ENCODE measurements around the gene KIFC3.
"Not testable (repeated sequence)": the region's sequence is repeated elsewhere in the genome, so short reads cannot be mapped to it uniquely, and the experiment has no call there.

Gene KIFC3

DNA sequence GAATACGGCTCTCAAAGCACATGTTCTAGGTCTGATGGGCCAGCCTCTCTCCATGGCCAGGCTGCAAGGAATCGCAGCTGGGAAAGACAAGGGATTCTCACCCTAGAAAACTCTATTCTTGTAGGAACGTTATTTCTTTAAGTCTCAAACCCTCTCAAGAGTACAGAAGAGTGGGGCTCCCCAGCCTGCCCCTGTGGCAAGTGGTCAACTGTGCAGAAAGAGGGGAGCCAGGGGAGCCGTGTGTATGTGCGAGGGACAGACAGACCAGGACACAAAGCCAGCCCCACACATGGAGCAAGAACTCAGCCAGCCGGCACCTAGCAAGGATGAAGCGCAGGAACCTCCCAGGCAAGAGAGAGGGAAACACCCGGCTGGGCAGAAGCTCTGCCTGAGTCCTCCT lies 16.4 kb downstream of the KIFC3 start:
- DNase-seq (ENCODE audit: low spot score), result no peak

DNA sequence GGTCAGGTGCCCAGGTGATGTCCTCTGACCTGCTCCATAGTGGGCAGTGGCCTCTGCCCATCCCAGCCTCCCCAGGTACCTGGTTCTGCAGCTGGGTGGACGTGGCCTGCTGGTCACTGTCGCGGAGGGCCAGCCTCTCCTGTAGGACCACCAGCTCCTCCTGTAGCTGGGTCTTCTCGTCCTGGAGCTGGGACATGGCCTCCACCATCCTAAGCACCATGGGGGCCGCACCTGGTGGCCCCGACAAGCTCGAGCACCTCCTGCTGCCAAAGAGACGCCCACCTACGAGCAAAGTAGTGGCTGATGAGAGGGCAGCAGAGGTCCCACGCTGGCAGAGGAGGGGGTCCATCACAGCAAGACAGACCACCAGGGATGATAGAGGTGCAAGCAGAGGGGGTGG lies 16.9 kb downstream of the KIFC3 start:
- no peak for DNase-seq (ENCODE audit: low spot score)

DNA sequence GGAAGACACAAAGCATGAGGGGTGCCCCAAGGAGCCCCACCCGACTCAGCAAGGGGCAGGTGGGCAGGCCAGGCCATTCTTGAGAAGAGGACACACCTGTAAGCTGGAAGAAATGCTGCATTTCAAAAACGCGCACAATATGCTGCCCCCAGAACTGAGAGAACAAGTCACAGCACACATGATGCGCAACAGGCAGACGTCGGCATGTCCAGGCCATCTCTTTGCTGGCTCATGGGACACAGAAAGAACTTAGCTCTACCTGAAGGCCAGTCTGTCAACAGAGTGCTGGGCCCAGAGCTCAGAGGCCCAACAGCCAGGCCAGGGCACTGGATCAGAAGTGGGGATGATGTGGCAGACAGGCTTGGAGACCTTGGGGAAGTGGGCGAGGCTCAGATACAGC lies 18.0 kb downstream of the KIFC3 start:
- DNase-seq (ENCODE audit: low spot score), result no peak

DNA sequence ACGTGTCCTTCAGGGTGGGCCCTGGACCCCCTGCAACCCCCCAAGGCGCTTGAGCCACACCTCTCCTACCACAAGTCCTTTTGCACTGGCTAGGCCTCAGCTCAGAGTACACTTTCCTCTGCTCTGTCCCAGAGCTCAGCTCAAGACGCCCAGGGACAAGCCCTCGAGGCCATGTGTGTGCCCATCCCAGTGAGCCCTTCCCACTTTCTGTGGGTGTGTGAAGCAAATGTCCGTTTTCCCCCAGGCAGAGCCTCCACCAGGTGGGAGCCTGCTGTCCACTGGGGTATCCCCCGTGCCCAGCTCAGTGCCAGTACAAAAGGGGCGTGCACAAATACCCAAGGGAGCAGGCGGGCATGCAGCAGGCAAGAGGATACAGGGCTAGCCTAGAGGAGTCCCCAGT lies 18.4 kb downstream of the KIFC3 start:
- no peak for DNase-seq (ENCODE audit: low spot score)

DNA sequence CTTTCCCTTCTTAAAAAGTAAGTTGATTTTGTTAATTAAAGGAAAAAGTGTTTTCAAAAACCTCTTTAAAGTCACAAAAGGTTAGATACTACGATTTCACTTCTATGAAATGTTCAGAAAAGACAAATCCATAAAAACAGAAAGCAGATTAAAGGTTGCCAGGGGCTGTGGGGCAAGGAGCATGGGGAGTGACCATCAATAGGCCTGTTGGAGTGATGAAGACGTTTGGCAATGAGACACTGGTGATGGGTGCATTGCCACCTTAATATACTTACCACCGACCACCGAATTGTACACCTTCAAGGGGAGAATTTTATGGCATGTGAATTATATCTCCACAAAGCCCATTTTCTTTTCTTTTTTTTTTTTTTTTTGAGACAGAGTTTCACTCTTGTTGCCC lies 19.2 kb downstream of the KIFC3 start:
- DNase-seq (ENCODE audit: low spot score), result no peak

DNA sequence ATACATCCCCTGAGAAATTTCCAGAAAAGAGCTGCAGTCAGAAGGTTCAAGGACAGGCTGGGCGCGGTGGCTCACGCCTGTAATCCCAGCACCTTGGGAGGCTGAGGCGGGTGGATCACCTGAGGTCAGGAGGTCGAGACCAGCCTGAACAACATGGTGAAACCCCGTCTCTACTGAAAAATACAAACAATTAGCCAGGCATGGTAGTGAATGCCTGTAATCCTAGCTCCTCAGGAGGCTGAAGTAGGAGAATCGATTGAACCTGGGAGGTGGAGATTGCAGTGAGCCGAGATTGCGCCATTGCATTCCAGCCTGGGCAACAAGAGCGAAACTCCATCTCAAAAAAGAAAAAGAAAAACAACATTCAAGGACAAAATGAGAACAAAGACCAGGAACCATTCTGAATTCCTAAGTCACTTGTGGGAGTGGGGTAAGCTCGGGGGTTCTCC lies 19.7 kb downstream of the KIFC3 start:
- DNase-seq (ENCODE audit: low spot score), result not testable (repeated sequence)

DNA sequence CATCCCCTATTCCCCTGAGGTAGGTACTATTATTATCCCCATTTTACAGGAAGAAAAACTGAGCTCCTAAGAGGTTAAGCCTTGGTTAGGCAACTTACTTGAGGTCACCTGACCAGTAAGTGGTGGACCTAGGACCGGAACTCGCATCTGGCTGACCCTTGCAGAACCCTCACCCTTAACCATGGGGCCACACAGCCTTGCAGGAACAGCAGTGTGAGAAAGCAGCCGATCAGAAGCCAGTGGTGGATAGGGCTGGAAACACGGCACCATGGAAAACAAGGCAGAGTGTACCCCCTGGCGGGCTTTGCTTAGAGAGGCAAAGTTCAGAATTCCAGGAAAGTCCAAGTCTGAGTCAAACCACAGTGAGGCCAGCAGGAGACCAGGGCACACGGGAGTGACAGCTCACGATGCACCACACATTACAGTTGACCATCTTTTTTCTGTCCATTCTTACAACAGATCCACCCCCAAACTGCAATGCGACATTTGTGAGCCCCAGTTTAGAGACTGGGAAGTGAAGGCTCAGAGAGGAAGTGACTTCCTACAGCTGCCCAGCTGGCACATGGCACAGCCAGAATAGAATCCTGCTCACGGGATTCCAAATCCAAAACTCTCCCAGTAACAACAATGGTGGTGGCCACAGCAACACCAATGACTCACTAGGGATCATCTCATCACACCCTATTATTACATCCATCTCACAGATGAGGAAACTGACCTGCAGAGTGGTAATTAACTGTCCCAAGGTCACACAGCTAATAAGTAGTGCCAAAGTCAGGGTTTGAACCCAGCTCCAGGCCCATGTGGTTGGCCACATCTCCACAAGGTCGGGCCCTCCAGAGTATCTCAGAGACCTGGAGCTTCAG lies 20.3 kb downstream of the KIFC3 start:
- no peak for DNase-seq (ENCODE audit: low spot score)

DNA sequence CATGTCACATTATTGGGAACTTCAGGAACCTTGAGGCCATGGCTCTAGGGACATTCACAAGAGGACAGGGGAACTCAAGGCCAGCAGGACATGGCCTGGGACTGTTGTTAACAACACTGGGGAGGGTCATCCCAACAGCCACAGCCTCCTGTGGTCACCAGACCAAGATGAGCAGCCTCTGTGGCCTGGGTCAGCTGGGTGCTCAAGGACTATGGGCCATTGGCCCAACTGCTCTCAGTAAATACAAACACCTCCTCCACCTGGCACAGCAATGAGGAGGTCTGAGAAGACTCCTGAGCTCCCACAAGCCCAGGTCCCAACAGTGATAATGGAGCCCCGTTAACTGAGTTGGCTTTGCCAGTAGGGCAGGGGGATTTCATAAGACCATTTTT lies 20.9 kb downstream of the KIFC3 start:
- DNase-seq (ENCODE audit: low spot score), result no peak

DNA sequence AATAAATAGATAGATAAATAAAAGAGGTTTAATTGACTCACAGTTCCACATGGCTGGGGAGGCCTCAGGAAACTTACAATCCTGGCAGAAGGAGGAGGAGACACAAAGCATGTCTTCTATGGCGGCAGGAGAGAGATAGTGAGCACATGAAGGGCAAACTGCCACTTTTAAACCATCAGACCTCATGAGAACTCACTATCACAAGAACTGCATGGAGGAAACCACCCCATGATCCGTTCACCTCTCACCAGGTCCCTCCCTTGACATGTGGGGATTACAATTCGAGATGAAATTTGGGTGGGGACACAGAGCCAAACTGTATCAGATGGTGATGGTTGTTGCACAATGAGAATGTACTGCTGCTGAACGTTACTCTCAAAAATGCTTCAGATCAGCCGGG lies 22.5 kb downstream of the KIFC3 start:
- not testable (repeated sequence) for DNase-seq (ENCODE audit: low spot score)

DNA sequence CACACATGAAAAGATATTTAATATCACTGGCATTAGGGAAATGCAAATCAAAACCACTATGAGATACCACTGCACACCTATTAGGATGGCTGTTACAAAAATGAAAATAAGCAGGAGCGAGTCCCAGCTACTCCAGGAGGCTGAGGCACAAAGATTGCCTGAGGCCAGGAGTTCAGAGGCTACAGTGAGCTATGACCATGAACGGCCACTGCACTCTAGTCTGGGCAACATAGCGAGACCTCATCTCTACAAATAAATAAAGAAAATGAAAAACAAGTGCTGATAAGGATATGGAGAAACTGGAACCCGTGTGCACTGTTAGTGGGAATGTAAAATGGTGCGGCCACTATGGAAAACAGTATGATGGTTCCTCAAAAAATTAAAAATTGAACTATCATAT lies 23.6 kb downstream of the KIFC3 start:
- no peak for DNase-seq (ENCODE audit: low spot score)

DNA sequence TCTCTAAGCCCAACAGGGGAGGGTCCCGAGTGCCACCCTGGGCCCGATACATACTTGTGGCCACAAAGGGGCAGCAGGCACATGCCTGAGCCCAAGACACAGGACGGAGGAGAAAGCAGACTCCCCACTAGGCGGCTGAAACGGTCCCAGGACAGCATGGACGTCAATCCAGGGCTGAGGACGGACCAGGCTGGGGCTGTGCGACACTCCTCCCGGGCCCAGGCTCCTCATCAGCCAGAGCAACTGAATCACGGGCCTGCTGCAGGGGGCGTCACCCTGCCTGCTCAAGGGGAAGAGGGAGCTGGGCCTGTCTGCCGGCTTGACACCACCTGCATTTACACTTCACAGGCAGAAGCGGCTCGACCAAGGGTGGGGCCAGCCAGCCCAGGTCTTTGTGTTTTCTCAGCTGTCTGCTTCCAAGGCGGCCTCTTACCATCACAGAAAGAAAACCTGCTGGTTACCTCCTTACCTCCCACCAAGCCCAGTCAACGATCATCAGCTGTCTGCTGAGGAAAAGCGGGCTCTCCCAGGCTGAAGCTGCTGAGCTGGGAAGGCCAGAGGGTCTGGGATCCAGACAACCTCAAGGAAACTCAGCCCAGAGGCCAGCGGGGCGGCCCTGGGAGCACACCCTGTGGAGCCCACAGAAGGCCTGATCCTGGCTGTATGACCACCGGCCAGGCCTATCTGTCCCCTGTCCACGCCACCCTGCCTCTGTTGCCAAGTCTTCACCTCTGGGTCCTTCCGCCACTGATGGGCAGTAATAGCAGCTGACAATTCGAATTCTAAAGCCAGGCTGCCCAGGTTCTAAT lies 26.4 kb downstream of the KIFC3 start:
- DNase-seq (ENCODE audit: low spot score), result no peak

DNA sequence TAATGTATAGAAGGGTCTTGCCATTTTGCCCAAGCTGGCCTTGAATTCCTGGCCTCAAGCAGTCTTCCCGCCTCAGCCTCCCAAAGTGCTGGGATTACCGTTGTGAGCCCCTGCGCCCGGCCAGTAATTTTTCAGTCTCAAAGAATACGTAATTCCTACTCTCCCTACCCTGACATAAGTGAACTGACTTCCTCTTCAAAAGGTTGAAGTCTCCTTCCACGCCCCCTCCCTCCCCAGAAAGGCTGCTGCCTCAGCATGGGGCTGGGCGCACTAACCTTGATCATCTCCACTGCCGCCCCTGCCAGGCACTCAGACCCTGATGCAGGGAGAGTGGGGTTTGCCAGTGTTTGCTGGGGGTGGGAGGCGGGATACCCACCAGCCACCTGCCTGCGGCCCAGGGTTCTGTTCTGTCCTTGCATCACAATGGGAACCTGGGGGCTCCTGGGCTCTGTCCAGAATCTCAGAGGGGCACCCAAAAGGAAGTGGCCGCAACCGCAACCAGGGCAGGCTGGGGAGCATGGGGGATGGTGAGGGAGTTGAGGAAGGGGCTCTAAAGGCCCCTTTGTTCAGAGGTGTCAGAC lies 27.5 kb downstream of the KIFC3 start:
- no peak for DNase-seq (ENCODE audit: low spot score)

DNA sequence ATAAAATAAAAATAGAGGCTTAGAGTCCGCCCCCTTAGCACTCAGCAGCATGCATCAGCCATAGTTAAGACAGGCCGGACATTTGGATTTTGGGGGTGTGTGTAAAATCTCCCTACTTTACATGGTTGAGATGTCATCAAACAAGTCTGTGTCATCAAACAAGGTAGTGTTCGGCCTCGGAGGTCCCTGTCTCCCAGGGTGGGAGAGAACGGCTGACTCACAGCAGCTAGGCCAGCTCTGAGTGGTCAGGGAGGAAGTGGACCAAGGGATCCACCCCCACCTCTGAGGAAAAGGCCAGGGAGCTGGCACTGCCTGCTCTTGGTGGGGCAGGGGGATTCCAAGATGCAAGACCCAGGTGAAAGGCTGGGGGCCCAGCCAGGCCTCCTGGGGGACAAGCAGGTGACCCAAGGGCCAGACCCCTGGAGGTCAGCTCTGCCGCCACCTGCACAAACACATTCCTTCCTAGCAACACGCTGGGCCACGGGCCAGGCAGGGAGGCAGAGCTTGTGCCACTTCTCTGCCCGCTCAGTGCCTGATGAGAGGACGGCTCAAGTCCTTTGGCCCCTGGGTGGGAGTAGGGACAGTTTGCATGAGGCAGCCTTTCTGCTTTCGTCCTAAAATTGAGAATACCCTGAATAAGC lies 28.5 kb downstream of the KIFC3 start:
- no peak for DNase-seq (ENCODE audit: low spot score)

DNA sequence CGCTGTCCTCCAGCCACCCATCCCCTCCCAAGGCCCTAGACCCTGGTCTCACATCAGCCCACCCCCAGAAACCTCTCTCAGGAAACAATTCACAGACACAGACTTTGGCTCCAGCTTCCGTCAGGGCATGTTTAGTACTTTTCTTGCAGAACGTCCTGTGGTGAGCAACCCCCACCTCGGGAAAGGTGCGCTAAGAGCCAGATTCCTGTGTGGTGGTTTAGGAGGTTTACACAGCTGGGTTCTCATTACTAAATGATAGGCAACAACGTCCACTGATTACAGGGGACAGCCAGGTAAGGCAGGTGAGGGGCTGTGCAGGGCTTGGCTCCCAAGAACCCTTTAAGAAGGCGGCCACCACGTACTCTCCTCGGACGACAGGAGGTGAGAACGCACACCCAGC lies 29.3 kb downstream of the KIFC3 start:
- no peak for DNase-seq (ENCODE audit: low spot score)

DNA sequence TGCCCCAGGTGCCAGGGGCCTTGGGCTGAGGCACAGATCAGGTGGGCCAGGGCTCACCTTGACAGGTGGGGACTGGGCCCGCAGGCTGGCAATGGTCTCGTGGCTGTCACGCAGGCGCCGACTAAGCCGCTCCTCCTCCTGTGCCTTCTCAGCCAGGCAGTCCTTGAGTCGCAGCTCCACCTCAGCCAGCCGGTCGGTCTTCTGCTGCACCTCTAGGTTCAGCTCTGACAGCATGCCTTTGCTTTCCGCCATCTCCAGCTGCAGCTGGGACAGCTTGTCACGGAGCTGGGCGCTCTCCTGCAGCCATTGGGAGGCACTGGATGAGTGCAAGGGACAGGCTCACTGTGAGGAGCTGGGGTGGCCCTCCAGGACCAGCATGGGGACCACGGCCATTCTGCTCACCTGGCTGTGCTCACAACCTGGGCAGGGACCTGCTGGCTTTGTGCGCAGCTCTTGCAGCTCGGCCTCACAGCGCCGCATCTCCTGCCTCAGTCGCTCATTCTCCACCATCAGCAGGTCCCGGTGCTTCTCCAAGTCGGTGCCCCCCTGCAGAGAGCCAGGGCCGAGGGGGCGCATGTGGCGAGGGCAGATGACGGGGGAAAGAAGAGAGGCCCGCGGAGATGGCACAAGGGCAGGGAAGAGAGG lies 31.0 kb downstream of the KIFC3 start:
- DNase-seq (ENCODE audit: low spot score), result no peak

DNA sequence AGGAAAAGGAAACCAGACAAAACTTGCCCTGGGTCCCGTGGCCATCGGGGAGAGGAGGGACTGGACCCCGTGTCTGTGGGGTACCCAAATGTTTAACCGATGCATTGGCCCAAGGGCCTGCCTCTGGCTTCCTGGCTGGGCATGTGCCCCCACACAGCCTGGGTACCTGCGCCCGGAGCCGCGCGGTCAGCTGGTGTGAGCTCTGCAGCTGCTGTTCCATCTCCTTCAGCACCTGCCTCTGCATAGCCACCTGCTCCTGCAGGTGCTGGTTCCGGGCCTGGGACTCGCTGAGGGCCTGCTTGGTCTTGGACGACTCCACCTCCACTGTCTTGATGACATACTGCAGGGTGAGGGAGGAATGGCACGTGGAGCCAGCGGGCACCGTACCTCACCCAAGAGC lies 31.9 kb downstream of the KIFC3 start:
- DNase-seq (ENCODE audit: low spot score), result no peak

DNA sequence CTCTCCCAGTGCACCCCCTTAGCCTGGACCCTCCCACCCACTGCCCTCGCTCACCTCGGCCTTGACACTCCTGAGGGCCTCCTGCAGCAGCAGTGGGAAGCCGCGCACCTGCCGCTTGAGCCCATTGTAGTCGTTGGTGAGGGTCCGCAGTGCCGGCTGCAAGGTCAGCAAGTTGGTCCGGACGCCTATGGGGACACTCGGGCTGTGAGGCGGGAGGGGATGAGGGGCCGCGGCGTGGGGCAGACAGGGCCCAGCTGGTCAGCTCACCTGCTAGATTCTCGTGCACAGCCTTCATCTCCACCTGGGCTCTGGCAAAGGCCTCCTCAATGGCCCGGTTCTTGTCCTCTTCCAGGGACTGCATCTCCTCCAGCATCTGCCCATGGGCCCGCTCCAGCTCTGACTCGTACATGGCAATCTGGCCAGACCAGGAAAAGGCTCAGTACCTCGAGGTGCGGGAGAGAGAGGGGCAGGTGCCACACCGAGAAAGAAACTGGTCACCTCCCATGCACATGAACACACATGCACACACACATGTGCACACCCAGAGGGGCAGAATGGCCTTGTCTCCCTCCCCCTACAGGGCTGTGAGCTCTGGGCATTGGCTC lies 32.6 kb downstream of the KIFC3 start:
- DNase-seq (ENCODE audit: low spot score), result no peak

DNA sequence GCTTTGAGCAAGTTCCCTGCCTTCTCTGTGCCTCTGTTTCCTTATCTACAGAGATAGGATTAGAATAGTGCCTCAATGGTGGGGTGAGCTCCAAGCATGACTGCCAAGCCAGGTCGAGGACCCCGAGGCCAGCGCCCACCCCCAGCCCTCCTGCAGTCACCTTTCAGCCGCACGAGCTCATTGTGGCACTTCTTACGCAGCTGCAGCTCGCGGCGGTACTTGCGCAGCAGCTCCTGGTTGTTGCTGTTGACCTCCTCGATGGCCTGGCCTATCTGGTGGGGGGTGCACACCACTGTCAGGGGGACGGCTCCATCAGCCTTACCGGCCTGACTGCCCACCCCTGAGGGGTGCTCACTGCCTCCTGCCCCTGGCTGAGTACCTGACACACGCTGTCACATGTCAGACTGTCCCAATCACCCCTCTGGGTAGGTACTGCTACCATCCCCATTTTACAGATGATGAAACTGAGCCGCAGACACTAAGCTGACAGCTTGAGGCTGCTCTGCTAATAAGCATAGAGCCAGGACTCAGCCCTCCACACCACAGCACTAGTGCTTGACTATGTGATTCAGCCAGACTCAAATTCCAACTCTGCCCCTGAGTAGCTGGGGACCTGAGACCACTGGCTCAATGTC lies 35.5 kb downstream of the KIFC3 start:
- no peak for DNase-seq (ENCODE audit: low spot score)

DNA sequence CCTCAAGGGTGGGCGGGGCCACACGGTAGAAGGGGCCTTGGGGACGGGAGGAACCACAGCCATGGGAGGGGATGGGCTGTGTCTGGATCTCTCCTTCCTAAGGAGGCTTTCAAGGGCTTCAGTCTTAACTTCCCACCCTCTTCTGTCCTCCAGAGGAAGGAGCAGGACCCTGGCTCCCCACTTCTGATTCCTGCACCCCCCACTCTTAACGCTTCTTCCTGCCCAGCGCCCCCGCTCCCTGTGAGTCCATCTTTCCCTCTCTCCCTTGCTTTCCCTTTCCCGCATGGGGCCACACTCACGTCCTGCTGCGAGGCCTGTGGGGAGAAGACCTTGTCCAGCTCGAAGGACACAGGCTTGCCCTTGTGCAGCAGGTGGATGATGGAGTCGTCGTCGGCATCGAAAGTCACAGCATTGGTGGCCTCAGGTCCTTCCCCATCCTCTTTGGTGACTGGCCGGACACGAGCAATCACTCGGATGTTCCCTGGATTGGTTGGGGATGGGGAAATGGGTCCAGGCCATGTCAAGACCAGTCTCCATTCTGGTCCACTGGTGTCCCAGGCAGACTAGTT lies 37.0 kb downstream of the KIFC3 start:
- DNase-seq (ENCODE audit: low spot score), result no peak

DNA sequence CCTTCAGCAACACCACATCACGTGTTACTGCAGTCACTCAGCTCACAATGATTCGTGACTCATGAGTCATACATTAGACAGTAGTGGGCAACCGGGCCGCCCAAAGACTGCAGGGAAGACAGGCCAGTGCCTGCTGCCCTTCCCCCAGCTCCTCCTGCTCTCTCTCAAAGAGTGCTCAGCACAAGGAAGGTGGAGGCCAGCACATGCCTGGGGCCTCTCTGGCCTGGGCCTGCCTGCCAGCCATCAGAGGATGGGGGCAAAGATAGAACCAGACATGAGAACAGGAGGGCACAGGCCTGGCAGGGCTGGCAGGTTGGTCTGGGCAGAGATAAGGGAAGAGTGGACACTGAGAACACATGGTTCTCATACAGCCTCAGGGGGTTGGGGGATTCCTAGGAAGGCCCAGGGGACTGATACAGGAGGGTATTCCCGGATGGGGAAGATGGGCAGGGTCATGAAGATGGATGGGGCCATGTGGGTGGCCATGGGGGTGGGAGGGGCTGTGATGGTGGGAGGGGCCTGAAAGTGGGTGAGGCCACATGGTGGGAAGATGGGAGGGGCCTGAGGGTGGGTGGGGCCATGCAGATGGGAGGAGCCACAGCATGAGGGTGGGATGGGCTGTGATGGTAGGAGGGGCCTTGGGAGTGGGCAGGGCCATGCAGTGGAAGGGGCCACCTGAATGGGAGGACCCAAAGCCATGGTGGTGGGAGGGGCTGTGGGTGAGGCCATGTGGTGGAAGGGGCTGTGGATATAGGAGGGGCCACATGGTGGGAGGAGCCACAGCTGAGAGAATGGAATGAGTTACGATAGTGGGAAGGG lies 37.7 kb downstream of the KIFC3 start:
- DNase-seq (ENCODE audit: low spot score), result no peak

Measured in CD4-positive, alpha-beta T cell treated with Interleukin-2 at 100 ng/mL for 4 hours (primary cell).